Bronchus fibroblast of lung (primary cell): ENCODE measurements around the gene SLC36A2. TPM values are rescaled to one million over a fixed set of nuclear protein-coding genes. Genes with fewer than 3 reads are reported as not detected.

Source experiments
- total RNA-seq: library from RNA; depleted of rRNA; stranded (reverse); fragments of >200 nt; gene quantifications from 2 replicates; pipeline ENCODE4 v1.2.3, GENCODE V29; 2015

The SLC36A2 gene
- not detected in 2 replicates for total RNA-seq

DNA sequence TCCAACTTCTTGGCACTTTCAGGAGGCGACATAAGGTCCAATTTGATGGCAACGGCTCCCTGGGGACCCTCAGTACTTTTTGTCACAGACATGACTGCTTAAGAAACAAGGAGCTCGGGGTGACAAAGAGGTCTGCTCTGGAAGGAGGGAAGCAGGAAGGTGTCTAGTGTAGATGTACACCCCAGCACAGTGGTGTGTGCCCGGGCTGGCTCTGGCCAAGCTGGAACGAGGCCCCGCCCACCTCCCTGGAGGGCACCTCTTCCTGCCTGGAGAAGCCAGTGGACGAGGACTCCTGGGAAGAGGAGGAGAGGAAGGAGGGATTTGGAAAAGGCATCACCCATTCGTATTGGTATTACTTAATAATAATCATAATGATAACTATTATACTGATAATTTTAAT lies at the start of gene SLC36A2:
Gene SLC36A2, minus strand, starts transcription at position 191 of the 400 bp plus-strand sequence. Its CDS starts 99 bp downstream, at position 92.

GRCh38 chr5:151303666-151304065 lies 43.7 kb downstream of the SLC36A2 start, which contains the start of gene SLC36A3:
Gene SLC36A3 (minus strand): TSS chr5:151303766. CDS start chr5:151303354, 412 bp downstream.

Other genes with a start within 250 kb of the SLC36A2 start
- 398 and 405 TPM in 2 replicates for gene ANXA6, start 189.8 kb downstream of the SLC36A2 start, total RNA-seq
- gene CCDC69, start 123.5 kb downstream of the SLC36A2 start, total RNA-seq = 2.1 and 2.4 TPM in 2 replicates
- gene GM2A, start 94.4 kb downstream of the SLC36A2 start, total RNA-seq = 21.4 and 22.0 TPM in 2 replicates
- gene SLC36A3, start 43.8 kb downstream of the SLC36A2 start, total RNA-seq = not detected in 2 replicates
- gene SLC36A1, start 100.0 kb upstream of the SLC36A2 start, total RNA-seq = 3.0 and 5.9 TPM in 2 replicates
- not detected in 2 replicates for gene FAT2, start 243.8 kb upstream of the SLC36A2 start, total RNA-seq